GM12878 (cell line): ENCODE results near the gene HPSE. TPM values are rescaled to one million over a fixed set of nuclear protein-coding genes. Genes with fewer than 3 reads are reported as not detected.

Source experiments
- ATAC-seq: fragments of 200-7000 bp; cut with Tn5 transposase; 3 replicates; pipeline ENCODE4 v1.9.1; 2020; ENCODE audit warnings: mild to moderate bottlenecking, moderate library complexity
- BruUV-seq: library from RNA; stranded (reverse); fragments of 400-500 nt; replicated peaks from 2 replicates; lab custom pipeline; 2021; lab: Mats Ljungman, UMichigan
- CTCF ChIA-PET: fragments of 300-600 bp; sonication (Branson Sonifier 250); formaldehyde crosslinking; extraction: SDS; loops from one replicate; lab custom pipeline; 2021; ENCODE audit warnings: inconsistent platforms; lab: Yijun Ruan, JAX
- POLR2A ChIA-PET: fragments of 350-600 bp; formaldehyde crosslinking; extraction: SDS; loops from one replicate; lab custom pipeline; 2021; ENCODE audit warnings: inconsistent platforms; lab: Charles Lee
- RAD21 ChIA-PET: fragments of 300-600 bp; sonication (Branson Sonifier 250); formaldehyde crosslinking; loops from one replicate; lab custom pipeline; 2023; ENCODE audit warnings: antibody characterized with exemption; ENCODE audit not compliant: unreplicated experiment; lab: Charles Lee
- SMC1A ChIA-PET: fragments of 300-600 bp; sonication (Branson Sonifier 250); formaldehyde crosslinking; loops from one replicate; lab custom pipeline; 2023; ENCODE audit not compliant: unreplicated experiment, uncharacterized antibody; lab: Charles Lee
- DNase-seq: peaks from one replicate; pipeline ENCODE4 v3.0.0-alpha.2; 2011; ENCODE audit warnings: low read depth, low spot score
- FAIRE-seq: peaks from 3 replicates; lab custom pipeline; 2011; peaks lifted over from hg19 to GRCh38; lab: Jason Lieb, UNC
- H2AFZ ChIP-seq: 2 replicates; pipeline ENCODE4 v1.6.0; 2011; ENCODE audit warnings: low read depth, low read length, control low read depth; ENCODE audit not compliant: control insufficient read depth
- H3K27ac ChIP-seq: 2 replicates; pipeline ENCODE4 v1.5.1; 2011; ENCODE audit warnings: control low read depth; ENCODE audit not compliant: control insufficient read depth, insufficient read depth
- H3K27me3 ChIP-seq, 2 experiments: replicated peaks in 1 of 2; 2 replicates each; pipeline versions ENCODE4 v1.6.0 to v1.6.1; 2011; ENCODE audit warnings: low read length in 1 of 2; ENCODE audit not compliant: control insufficient read depth in 2 of 2, insufficient read depth in 2 of 2
- H3K36me3 ChIP-seq, 2 experiments: 2 replicates each; pipeline ENCODE4 v1.5.1; 2011; ENCODE audit warnings: low read length in 1 of 2; ENCODE audit not compliant: control insufficient read depth in 2 of 2, insufficient read depth in 2 of 2
- H3K4me1 ChIP-seq: 2 replicates; pipeline ENCODE4 v1.6.1; 2011; ENCODE audit warnings: mild to moderate bottlenecking, low read length, moderate library complexity, mixed read lengths; ENCODE audit not compliant: control insufficient read depth, insufficient read depth
- H3K4me2 ChIP-seq: 2 replicates; pipeline ENCODE4 v1.6.0; 2011; ENCODE audit warnings: control low read depth; ENCODE audit not compliant: control insufficient read depth, insufficient read depth
- H3K4me3 ChIP-seq: fragments of 200-600 bp; sonication (generic); 2 replicates; pipeline ENCODE4 v1.5.1; 2016
- H3K79me2 ChIP-seq: 2 replicates; pipeline ENCODE4 v1.6.0; 2011; ENCODE audit warnings: low read length; ENCODE audit not compliant: control insufficient read depth, insufficient read depth
- H3K9ac ChIP-seq: 2 replicates; pipeline ENCODE4 v1.8.0; 2011; ENCODE audit warnings: low read length, control low read depth, mixed read lengths; ENCODE audit not compliant: control insufficient read depth, insufficient read depth
- H3K9me3 ChIP-seq: replicated peaks from 3 replicates; pipeline ENCODE4 v1.5.1; 2011; ENCODE audit warnings: mild to moderate bottlenecking, low read length; ENCODE audit not compliant: control insufficient read depth, insufficient read depth
- H4K20me1 ChIP-seq: 2 replicates; pipeline ENCODE4 v1.6.0; 2011; ENCODE audit not compliant: control insufficient read depth, insufficient read depth
- ATF7 ChIP-seq: fragments of 450-650 bp; IDR thresholded peaks from 2 replicates; pipeline ENCODE4 v1.6.1; 2016; ENCODE audit warnings: low read depth, mild to moderate bottlenecking
- CREM ChIP-seq: IDR thresholded peaks from 2 replicates; pipeline ENCODE4 v1.6.1; 2014; ENCODE audit warnings: antibody characterized with exemption, low read depth
- MEF2A ChIP-seq: IDR thresholded peaks from 2 replicates; pipeline ENCODE4 v1.6.1; 2011; ENCODE audit warnings: low read depth, mild to moderate bottlenecking, low read length, moderate library complexity; ENCODE audit not compliant: insufficient read depth
- NFYB ChIP-seq: IDR thresholded peaks from 2 replicates; pipeline ENCODE4 v1.6.1; 2011; ENCODE audit warnings: low read depth, mild to moderate bottlenecking, low read length, improper control_type of control experiment, moderate library complexity; ENCODE audit not compliant: insufficient read depth
- SIX5 ChIP-seq: IDR thresholded peaks from 2 replicates; pipeline ENCODE4 v1.6.1; 2011; ENCODE audit warnings: mild to moderate bottlenecking, low read depth, low read length, moderate library complexity; ENCODE audit not compliant: severe bottlenecking
- TAF1 ChIP-seq: IDR thresholded peaks from 2 replicates; pipeline ENCODE4 v1.6.1; 2011; ENCODE audit warnings: mild to moderate bottlenecking, low read depth, low read length, borderline replicate concordance
- TARDBP ChIP-seq: IDR thresholded peaks from 2 replicates; pipeline ENCODE4 v1.6.1; 2016; ENCODE audit warnings: borderline replicate concordance
- TCF12 ChIP-seq: IDR thresholded peaks from 2 replicates; pipeline ENCODE4 v1.6.1; 2011; ENCODE audit warnings: low read depth, mild to moderate bottlenecking, low read length
- WGBS: methylation state at CpG from one replicate; pipeline ENCODE4 v1.1.6; 2016; ENCODE audit warnings: low lambda C conversion rate; ENCODE audit not compliant: insufficient replicate concordance, insufficient coverage; ENCODE audit errors: missing lambda C conversion rate; 5-methylcytosine and 5-hydroxymethylcytosine counted together
- in situ Hi-C: fragments of 300-500 bp; cut with MboI; formaldehyde crosslinking; loops from 9 replicates; pipeline ENCODE4 v1.14.3; 2018; ENCODE audit warnings: mixed read lengths
- intact Hi-C: fragments of 100-400 bp; cut with micrococcal nuclease; formaldehyde crosslinking; loops from one replicate; pipeline ENCODE4 v1.14.2; 2022; ENCODE audit not compliant: unreplicated experiment
- polyA plus RNA-seq, 11 experiments: library from polyadenylated mRNA; depleted of rRNA in 4 of 11; unstranded in 6 of 11; stranded (reverse) in 5 of 11; fragments of >200 nt; fragmentation: Nextera tagmentation in 4 of 11; fragmentation: Illumina TruSeq in 1 of 11; extraction: Ambion mirVana in 4 of 11; extraction: Trizol in 1 of 11; gene quantifications; 1 replicate in 1 of 11; 2 replicates in 10 of 11; pipeline versions ENCODE4 v1.2.1 to v1.2.3, GENCODE V29; 2011 to 2016; ENCODE audit warnings: inconsistent platforms in 2 of 11, missing spikeins in 2 of 11, low read depth in 1 of 11
- total RNA-seq, 4 experiments: library from RNA; depleted of rRNA in 3 of 4; stranded (reverse); fragments of >200 nt in 3 of 4; fragmentation: Illumina TruSeq in 1 of 4; extraction: Trizol in 1 of 4; gene quantifications; 2 replicates each; pipeline versions ENCODE4 v1.2.1 to v1.2.3, GENCODE V29; 2013 to 2021
- TF ChIP-seq, protein P1 (sequence below): IDR thresholded peaks from 2 replicates; pipeline ENCODE4 v1.6.1; 2012; ENCODE audit warnings: low read depth, low read length, improper control_type of control experiment
- TF ChIP-seq, protein P2 (sequence below): IDR thresholded peaks from 2 replicates; pipeline ENCODE4 v1.6.1; 2012; ENCODE audit warnings: low read length, inconsistent platforms

Gene HPSE
- total and polyA plus RNA-seq, 10 of the 15 experiments (the other 5 are each of a cell fraction or from before 2014, with no cell fraction given): 0.16 to 0.89 (median 0.58) TPM

DNA sequence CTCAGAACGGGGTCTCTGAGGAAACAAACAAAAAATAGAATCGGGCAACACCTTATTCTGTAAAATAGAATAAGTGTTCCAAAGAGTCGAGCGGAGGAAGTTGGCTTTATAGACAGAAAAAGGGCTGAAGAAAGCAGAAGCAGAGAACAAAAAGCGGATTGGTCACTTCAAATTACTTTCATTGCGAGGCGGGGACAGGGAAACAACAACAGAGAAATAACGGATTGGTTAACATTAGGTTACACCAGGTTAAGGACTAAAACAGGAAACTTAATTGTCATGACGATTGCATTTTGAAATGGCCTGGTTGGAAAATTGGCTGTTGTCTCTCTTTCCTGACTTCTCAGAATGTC is 49.6 kb downstream of the HPSE start:
- H2AFZ ChIP-seq: peak overlapping the region; percentile 91
- intact Hi-C loops (loop anchor here (10.0 kb wide), 2 partner anchors 360 to 820 kb away; no protein-coding TSS in a partner anchor), in situ Hi-C loops (no loop called here)
- TSS peak; percentile 90 for BruUV-seq
- H3K36me3 ChIP-seq: no peaks in the 10 kb centered on the region
- SMC1A ChIA-PET: interaction anchor here (1.5 to 6.3 kb wide), 9 partner anchors 12 to 230 kb away, joined by 4 to 85 read pairs (median 33); no protein-coding TSS in a partner anchor
- H3K79me2 ChIP-seq: peaks cover 29% of the 10 kb centered on the region
- WGBS: under 1% methylated on average over 9 of the region's 9 CpGs
- H3K9me3 ChIP-seq: no peaks in the 10 kb centered on the region; the same call in 2 of the 3 replicates
- FAIRE-seq (no peak), ATAC-seq (0 out of 3 replicates have a peak, but pooled peaks have one; percentile 4), DNase-seq (no peak)
- peak overlapping the region; percentile 69 for H3K4me3 ChIP-seq
- POLR2A ChIA-PET: interaction anchor here (0.5 to 1.4 kb wide), 3 partner anchors 9 to 172 kb away, joined by 3 to 5 read pairs (median 3); no protein-coding TSS in a partner anchor
- H3K27ac ChIP-seq: peak overlapping the region; percentile 63
- no peak for TF ChIP-seq TAF1
- TF ChIP-seq NFYB: no peak
- no peak for TF ChIP-seq SIX5
- TF ChIP-seq ATF7: peak; percentile 8; the same call in 1 of the 2 replicates
- no peak for TF ChIP-seq CREM
- TF ChIP-seq, protein P1, sequence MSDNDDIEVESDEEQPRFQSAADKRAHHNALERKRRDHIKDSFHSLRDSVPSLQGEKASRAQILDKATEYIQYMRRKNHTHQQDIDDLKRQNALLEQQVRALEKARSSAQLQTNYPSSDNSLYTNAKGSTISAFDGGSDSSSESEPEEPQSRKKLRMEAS: no peak
- TF ChIP-seq, protein P2, sequence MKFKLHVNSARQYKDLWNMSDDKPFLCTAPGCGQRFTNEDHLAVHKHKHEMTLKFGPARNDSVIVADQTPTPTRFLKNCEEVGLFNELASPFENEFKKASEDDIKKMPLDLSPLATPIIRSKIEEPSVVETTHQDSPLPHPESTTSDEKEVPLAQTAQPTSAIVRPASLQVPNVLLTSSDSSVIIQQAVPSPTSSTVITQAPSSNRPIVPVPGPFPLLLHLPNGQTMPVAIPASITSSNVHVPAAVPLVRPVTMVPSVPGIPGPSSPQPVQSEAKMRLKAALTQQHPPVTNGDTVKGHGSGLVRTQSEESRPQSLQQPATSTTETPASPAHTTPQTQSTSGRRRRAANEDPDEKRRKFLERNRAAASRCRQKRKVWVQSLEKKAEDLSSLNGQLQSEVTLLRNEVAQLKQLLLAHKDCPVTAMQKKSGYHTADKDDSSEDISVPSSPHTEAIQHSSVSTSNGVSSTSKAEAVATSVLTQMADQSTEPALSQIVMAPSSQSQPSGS: peak; percentile 62; the same call in 1 of the 2 replicates
- no peak for TF ChIP-seq MEF2A
- no peak for TF ChIP-seq TARDBP
- no peak for TF ChIP-seq TCF12
- peak overlapping the region; percentile 77 for H3K9ac ChIP-seq
- CTCF ChIA-PET: interaction anchor here (1.0 to 7.0 kb wide), 18 partner anchors 11 to 434 kb away, joined by 3 to 147 read pairs (median 5); partner anchors contain the start of genes COPS4 and THAP9
- no peaks in the 10 kb centered on the region for H4K20me1 ChIP-seq
- peaks cover 6% of the 10 kb centered on the region for H3K4me1 ChIP-seq
- RAD21 ChIA-PET: interaction anchor here (0.6 to 5.9 kb wide), 17 partner anchors 9 to 385 kb away, joined by 3 to 52 read pairs (median 7); partner anchors contain the start of genes COPS4, HELQ, MRPS18C and THAP9
- H3K27me3 ChIP-seq: no peaks in the 10 kb centered on the region
- peak overlapping the region; percentile 38 for H3K4me2 ChIP-seq
